HG03432 (cell line): ENCODE measurements around the gene ALG14.
"Not testable (repeated sequence)": the region's sequence is repeated elsewhere in the genome, so short reads cannot be mapped to it uniquely, and the experiment has no call there.

Source experiments
- ATAC-seq: cut with Tn5 transposase; IDR thresholded peaks from one replicate; pipeline ENCODE4 v1.9.1; 2021; ENCODE audit warnings: mild to moderate bottlenecking, moderate library complexity; ENCODE audit not compliant: unreplicated experiment

Gene ALG14

GRCh38 chr1:95043141-95043980, 29.4 kb downstream of the ALG14 start:
- ATAC-seq, result peak; percentile 93

DNA sequence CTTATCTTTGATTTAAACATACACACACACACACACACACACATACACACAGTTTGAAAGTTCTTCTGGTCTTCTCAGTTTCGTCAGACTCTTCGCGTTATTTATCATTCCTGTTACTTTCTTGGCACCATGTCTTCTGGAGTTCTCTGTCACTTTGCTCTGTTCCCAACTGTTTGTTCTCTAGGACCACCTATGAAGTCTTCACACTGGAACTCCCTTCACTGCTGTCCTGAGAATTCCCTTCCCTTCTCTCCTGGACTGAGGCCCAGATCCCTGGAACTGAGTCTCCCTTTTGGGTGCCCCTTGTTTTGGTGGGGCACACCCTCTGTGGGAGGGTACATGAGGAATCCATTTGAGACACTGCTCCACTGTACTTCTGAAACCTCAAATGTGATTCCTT, 30.5 kb downstream of the ALG14 start:
- no peak for ATAC-seq

DNA sequence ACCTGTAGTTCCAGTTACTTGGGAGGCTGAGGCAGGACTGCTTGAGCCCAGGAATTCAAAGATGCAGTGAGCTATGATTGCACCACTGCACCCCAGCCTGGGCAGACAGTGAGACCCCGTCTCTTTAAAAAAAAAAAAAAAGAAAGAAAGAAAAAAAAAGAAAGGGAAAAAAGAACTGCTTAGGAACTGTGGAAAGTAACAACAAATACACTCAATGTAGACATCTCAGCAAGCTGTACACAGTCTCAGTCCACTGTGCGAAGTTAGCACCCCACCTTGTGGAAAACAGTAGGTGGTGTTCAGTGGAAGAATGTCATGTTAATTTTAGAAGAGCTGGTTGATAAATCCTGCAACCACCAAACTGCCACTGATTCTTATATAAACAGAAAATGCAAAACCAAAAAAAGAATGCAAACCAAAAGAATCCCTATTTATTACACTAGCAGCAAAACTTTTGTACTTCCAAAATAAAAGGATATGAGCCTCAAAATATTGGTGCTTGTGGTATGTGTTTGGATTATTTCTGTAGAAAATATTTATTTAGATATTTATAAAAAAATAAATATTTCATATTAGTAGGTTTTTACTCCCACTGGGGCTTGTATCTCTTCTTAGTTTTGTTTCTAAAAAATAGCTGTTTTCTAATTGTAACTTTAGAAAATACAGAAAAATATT, 31.1 kb downstream of the ALG14 start:
- peak; percentile 70 for ATAC-seq

- no peak for ATAC-seq
Measured at GRCh38 chr1:95040032-95040525, 32.7 kb downstream of the ALG14 start.

DNA sequence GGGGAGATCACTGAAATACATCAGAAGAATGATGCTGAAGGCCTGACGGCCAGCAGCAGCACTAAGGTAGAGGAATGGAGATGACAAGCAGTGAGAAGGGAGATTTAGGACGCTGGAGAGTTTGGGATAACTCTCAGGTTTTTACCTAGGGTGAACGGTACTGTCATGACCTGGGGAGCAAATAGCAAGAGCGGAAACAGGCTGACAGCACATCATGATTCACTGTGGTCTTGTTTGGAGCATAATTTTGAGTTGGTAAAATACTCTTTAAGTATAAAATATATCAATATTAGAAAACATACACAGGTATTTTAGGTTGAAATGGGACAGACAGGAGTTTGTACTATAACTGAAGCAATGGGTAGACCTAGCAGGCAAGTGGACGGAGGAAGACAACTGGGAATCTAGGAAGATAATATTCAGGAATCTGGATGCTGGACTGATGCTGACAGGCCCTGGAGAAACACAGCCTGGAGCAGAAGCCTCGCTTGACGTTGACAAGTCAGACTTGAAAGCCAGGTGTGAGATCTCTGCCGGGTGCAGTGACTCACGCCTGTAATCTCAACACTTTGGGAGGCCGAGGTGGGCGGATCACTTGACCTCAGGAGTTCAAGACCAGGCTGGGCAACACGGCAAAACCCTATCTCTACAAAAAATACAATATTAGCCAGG, 33.3 kb downstream of the ALG14 start:
- no peak for ATAC-seq

DNA sequence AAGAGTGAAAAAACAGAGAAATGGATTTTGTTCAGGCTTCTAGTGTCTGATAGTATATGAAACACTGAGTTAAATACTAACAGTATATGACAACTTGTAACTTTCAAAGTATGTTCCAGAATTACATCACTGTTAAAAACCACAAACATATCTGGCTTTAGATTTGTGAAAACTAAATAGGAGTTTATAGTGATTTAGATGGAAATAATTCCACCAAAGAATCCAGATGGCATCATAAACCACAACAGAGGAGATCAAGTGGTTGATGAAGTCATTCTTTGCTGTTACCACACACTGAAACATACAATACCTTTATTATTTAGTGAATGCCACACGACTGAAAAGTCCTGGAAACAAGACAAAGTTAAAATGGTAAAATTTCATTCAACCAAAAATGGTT, 37.2 kb downstream of the ALG14 start:
- ATAC-seq, result no peak

DNA sequence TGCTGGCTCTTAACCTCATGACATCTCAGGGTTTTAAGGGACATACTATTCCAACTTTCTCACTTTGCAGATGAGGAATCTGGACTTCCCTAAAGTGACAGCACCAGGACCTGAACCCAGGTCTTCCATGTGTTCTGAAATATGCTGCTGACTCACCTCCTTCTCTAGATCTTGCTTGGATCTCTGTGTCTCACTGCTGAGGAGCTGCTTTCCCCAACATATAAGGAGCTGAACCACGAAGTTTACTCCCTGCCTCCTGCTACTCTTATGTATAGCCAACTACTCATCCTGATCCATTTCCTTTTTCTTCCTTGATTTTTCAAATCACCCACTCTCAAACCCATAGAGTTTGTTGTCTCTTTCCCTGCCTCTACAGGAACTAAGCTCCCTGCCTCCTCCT, 38.2 kb downstream of the ALG14 start:
- no peak for ATAC-seq

- ATAC-seq, result no peak
Measured at GRCh38 chr1:95033843-95034242, 38.9 kb downstream of the ALG14 start.

DNA sequence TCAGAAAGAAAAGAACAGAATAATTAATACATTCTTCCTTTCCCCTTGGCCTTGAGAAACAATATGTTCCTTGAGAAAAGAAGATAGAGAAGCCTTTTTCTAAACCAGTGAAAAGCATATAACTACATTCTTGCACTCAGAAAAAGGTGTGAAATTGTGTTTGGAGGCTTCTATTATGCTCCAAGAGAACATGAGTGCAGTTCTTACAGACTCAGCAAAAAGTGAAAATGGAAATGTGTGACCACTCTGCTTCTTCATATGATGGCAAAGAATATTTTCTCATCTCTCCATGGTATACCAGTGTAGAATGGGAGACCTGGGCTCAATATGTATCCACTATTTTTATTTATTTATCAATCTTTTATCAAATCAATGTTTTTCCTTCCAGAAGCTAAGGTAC, 43.2 kb downstream of the ALG14 start:
- no peak for ATAC-seq

DNA sequence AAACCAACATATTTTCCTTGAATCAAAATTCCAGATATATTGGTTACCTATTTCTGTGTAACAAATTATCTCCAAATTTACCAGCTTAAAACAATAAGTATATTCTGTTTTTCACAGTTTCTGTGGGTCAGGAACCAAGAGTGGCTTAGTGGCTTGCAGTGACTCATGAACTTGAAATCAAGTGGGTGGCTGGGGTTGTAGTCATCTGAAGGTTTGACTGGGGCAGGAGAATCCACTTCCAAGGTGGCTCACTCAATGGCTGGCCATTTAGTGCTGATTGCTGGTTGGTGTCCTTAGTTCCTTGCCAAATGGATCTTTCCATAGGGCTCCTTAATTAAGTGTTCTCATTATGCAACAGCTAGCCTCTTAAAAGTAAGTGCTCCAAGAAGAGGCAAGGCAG, 43.8 kb downstream of the ALG14 start:
- ATAC-seq, result no peak

DNA sequence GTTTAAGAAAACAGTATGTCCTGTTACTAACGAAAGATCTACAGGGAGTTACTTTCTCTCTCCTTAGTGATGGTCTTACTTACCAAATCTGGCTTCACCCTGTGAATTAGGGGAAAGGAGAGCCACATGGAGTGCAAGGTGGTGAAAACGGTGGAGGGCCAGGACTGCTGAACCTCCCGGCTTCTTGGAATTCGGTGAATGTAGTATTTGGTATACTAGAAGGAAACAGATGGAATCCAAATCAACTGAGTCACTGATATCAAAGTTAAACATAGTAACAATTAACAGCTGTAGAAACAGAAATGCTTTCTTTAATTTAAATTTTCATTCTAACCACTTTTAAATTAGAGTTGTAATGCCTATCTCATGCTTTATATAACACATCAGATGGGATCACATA, 45.7 kb downstream of the ALG14 start:
- no peak for ATAC-seq

DNA sequence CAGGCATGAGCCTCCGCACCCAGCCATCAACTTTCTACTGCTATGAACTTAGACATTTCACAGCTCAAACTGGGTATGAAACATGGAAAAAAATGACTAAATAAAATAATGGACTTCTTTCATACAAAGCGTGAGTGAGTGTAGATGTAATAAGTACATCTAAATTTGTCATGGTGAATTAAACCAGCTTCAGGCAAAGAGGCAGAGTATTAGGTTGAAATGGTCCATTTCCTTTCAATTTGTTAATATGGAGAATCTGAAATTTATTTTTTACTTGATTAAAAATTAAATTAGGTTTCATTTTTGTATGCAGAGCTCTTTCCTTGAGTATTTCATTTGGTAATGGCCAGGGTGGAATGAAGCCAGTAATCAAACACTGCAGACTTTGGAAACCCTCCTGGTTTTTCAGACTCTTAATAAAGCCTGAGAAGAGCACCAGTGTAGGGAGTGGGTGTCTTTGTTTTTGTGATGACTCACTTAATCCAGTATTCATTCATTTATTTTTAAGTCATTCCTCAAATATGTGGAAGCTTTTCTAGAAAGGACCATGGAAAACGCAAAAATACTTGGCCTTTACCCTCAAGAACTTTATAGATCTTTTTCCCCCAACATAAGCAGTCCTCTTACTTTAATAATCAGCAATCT, 49.2 kb downstream of the ALG14 start:
- ATAC-seq, result no peak

GRCh38 chr1:95022644-95022926, 50.2 kb downstream of the ALG14 start:
- no peak for ATAC-seq

DNA sequence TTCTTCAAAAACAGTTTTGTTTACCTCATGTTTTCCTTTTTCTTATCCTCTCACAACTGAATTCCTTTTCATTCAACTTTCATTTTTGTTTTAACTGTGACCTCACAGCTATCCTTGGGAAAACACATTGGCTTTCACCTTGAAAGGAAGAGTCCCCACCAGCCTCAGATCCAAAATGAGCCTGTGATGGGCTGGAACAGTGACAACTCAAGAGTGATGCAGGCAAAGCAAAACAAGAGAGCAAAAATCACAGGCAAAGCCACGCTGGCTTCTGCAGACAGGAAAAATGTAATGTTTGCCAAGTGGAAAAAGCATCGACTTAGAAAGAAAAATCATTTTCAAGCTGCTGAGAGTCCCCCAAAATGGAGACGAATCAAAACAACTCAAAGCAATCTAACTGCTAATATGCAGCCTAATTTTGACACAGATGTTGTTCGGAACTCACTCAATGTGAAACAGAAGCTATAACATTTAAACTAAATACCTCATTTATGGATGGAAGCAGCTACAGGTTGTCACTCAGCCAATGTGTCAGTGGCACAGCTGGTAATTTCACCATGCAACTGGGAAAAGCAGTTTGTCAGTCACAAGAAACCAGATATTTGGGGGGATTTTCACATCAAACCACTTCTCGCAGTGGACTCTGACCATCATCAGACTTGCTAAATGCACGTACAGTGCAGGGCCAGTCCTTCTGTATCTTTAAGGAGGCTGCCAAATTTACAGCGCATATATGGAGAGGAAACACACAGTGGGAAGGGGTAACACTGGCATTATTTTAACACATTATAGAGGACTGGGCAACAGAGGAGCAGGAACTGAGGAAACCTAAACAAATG, 50.7 kb downstream of the ALG14 start:
- no peak for ATAC-seq

- no peak for ATAC-seq
Measured at GRCh38 chr1:95021119-95021518, 51.6 kb downstream of the ALG14 start.

DNA sequence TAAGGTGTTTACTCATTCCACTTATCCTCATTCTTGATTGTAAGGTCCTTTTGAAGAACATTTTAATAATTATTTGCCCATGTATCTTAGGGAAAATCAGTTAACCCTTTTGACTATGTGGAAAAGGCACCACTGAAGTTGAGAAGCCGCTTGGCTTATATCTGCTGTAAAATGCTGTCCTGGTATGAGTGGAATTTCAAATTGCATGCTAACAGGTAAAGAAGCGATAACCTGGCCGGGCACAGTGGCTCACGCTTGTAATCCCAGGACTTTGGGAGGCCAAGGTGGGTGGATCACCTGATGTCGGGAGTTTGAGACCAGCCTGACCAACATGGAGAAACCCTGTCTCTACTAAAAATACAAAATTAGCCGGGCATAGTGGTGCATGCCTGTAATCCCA, 53.3 kb downstream of the ALG14 start:
- not testable (repeated sequence) for ATAC-seq

GRCh38 chr1:95018602-95019369, 54.0 kb downstream of the ALG14 start:
- ATAC-seq, result no peak

DNA sequence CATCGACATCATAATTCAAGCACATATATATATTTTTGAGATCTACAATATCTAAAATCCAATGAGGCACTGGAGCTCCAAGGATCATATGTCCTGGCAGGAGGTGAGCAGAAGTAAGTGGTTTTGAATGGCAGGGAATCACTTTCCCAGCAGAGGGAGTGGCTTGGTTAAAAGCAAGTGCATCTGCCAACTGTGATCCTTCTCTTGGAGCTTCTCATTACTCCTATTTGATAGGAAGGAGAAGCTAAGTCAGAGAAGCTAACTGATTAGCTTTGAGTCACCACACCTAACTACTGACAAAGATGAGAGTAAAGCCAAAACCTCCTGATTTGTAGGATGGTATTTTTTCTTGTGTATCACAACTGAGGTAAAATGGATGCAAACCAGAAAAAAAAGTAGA, 55.0 kb downstream of the ALG14 start:
- ATAC-seq, result no peak

- ATAC-seq, result no peak
Measured at GRCh38 chr1:95015076-95015475, 57.7 kb downstream of the ALG14 start.
